Measurements from ENCODE around the gene ZSWIM7. TPM values are rescaled to one million over a fixed set of nuclear protein-coding genes. Genes with fewer than 3 reads are reported as not detected.

ZSWIM7 gene
- polyA plus RNA-seq, 1 donor: 58.0 TPM

DNA sequence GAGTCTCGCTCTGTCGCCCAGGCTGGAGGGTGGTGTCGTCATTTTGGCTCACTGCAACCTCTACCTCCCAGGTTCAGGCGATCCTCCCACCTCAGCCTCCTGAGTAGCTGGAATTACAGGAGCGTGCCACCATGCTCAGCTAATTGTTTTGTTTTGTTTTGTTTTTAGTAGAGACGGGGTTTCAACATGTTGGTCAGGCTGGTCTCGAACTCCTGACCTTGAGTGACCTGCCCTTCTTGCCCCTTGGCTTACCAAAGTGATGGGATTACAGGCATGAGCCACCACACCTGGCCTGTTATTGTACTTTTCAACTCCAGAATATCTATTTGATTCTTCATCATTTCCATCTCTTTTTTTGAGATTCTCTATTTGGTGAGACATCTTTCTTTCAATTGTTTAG lies 63.6 kb downstream of the ZSWIM7 start:
- DNase-seq: no peak

DNA sequence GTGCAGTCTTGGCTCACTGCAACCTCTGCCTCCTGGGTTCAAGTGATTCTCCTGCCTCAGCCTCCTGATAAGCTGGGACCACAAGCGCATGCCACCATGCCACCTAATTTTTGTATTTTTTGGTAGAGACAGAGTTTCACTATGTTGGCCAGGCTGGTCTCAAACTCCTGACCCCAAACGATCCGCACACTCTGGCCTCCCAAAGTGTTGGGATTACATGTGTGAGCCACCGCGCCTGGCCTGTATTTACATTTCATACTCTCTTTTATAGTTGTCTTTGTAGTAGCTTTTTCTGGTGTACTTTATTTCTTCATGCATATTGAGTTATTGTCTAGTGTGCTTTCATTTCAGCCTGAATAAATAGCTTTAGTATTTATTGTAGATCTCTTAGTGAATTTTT lies 64.6 kb downstream of the ZSWIM7 start:
- no peak for DNase-seq

- no peak for DNase-seq
Observed at GRCh38 chr17:15931394-15931793, 68.1 kb downstream of the ZSWIM7 start.

DNA sequence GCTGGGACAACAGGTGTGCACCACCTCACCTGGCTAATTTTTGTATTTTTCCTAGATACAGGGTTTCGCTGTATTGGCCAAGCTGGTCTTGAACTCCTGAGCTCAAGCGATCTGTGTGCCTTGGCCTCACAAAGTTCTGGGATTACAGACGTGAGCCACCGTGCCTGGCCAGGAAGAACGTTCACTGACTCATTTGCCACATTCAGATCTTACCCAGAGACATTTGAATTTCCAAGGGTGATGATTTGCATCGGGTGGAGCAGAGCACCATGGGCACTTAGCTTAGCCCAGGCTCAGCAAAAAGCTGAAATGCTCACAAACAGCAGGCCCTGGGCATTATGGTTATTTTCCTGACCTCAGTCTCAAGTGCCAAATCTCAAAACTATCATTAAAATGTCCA lies 69.1 kb downstream of the ZSWIM7 start:
- no peak for DNase-seq

GRCh38 chr17:15929941-15930340 lies 69.6 kb downstream of the ZSWIM7 start:
- DNase-seq: no peak

DNA sequence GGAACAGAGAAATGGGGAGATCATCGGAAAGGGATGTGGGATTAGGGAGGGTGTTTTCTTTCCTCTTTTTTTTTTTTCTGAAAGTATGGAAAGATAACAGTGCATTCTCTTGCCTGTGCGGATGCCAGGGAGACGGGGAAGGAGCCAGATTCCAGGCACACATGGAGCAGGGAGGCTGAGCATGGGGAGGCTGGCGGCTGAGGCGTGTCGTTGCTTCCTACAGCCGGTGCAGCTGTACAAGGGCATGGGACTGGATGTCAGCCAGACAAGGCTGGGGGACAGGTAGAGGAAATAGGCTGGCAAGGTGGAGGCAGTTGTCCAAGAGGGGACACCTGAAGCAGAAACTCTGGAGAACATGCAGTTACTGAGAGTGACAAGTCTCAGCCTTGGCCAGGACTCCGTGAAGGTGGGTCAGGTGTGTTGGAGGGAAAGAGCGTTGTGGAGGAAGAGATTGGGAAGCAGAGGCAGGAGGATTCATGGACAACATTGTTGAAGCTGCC lies 71.2 kb downstream of the ZSWIM7 start:
- no peak for DNase-seq

Other genes with a start within 250 kb of the ZSWIM7 start
- 4.6 TPM for gene ADORA2B, start 54.6 kb downstream of the ZSWIM7 start, polyA plus RNA-seq (ENCODE audit: insufficient read length)
- gene TTC19, start 120 bp upstream of the ZSWIM7 start, polyA plus RNA-seq (ENCODE audit: insufficient read length): 75.9 TPM
- 136 TPM for gene NCOR1, start 215.8 kb upstream of the ZSWIM7 start, polyA plus RNA-seq (ENCODE audit: insufficient read length)
- 46.2 TPM for gene PIGL, start 217.5 kb upstream of the ZSWIM7 start, polyA plus RNA-seq (ENCODE audit: insufficient read length)

All from left kidney (tissue), 2 donors.